Small intestine (tissue), 7 donors: ENCODE results near the gene TIRAP. TPM values are rescaled to one million over a fixed set of nuclear protein-coding genes. Genes with fewer than 3 reads are reported as not detected.
A peak's percentile ranks its signal among the peaks of the same experiment; 100 is the strongest.

ENCODE experiments used
- DNase-seq, 2 donors: peaks; one replicate each; pipeline versions ENCODE4 v3.0.0 to v3.0.0-alpha.2; 2013
- FAIRE-seq: peaks from 2 replicates; lab custom pipeline; 2012; peaks lifted over from hg19 to GRCh38; lab: Jason Lieb, UNC
- H3K27ac ChIP-seq, 3 donors: one replicate each; pipeline ENCODE4 v1.5.1; 2013; ENCODE audit warnings: low read length in 2 of 3, mild to moderate bottlenecking in 2 of 3, control low read depth in 1 of 3, inconsistent platforms in 1 of 3, low read depth in 1 of 3, moderate library complexity in 1 of 3
- H3K27me3 ChIP-seq, 3 donors: one replicate each; pipeline ENCODE4 v1.6.1; 2013; ENCODE audit warnings: low read length in 3 of 3, inconsistent platforms in 1 of 3; ENCODE audit not compliant: control insufficient read depth in 3 of 3, insufficient read depth in 3 of 3
- H3K36me3 ChIP-seq, 3 donors: one replicate each; pipeline ENCODE4 v1.6.1; 2013; ENCODE audit warnings: low read length in 3 of 3, inconsistent platforms in 1 of 3, low read depth in 1 of 3, mild to moderate bottlenecking in 1 of 3, moderate library complexity in 1 of 3; ENCODE audit not compliant: control insufficient read depth in 3 of 3, insufficient read depth in 2 of 3
- H3K4me1 ChIP-seq, 3 donors: one replicate each; pipeline ENCODE4 v1.6.1; 2013; ENCODE audit warnings: low read length in 2 of 3, inconsistent platforms in 1 of 3, low read depth in 1 of 3, mild to moderate bottlenecking in 1 of 3, moderate library complexity in 1 of 3; ENCODE audit not compliant: control insufficient read depth in 3 of 3, insufficient read depth in 2 of 3
- H3K4me3 ChIP-seq, 3 donors: one replicate each; pipeline ENCODE4 v1.5.1; 2013; ENCODE audit warnings: low read length in 3 of 3, control low read depth in 1 of 3, inconsistent platforms in 1 of 3, low read depth in 1 of 3, mild to moderate bottlenecking in 1 of 3, moderate library complexity in 1 of 3
- H3K9me3 ChIP-seq, 2 donors: one replicate each; pipeline ENCODE4 v1.6.1; 2013; ENCODE audit warnings: low read depth in 1 of 2, low read length in 1 of 2; ENCODE audit not compliant: control insufficient read depth in 2 of 2, insufficient read depth in 1 of 2
- WGBS, 3 donors: extraction: QIAGEN DNeasy Blood & Tissue Kit; methylation state at CpG; one replicate each; pipeline ENCODE4 v1.1.7; 2013; 5-methylcytosine and 5-hydroxymethylcytosine counted together
- polyA plus RNA-seq, 4 donors: library from polyadenylated mRNA; stranded (reverse) in 3 of 4; unstranded in 1 of 4; fragments of 200-250 nt in 3 of 4; fragments of 120-200 nt in 1 of 4; gene quantifications; one replicate each; pipeline versions ENCODE4 v1.2.1 to v1.2.3, GENCODE V29; 2013
- donor health status: healthy with polysubstance abuse.
- donor health status: control.
- donor health status: control.
- donor health status: Bipolar disorder and iron deficiency.
- donor health status: healthy.

Gene TIRAP
- polyA plus RNA-seq, 4 donors: 6.2 to 15.6 (median 10.3) TPM

- FAIRE-seq: no peak
- peak in 1 of 2 donors; percentile 31 for DNase-seq
Measured at GRCh38 chr11:126317756-126318573, 35.1 kb downstream of the TIRAP start.

GRCh38 chr11:126318574-126319373, 35.9 kb downstream of the TIRAP start:
- Histone ChIP-seq H3K27me3 (no peaks in the 10 kb centered on the region), H3K27ac (peak overlapping the region; percentile 1 to 86 (median 80)), H3K4me1 (peaks cover 0 to 9% (median 7%) of the 10 kb centered on the region in 3 donors), H3K36me3 (peaks cover 0 to 4% (median 0%) of the 10 kb centered on the region in 3 donors), H3K9me3 (no peaks in the 10 kb centered on the region), H3K4me3 (no peak overlapping the region)
- WGBS, 3 donors: 54 to 84% (median 71%) methylated on average over 9 of the region's 9 CpGs
- DNase-seq (peak in 1 of 2 donors; percentile 33), FAIRE-seq (no peak)

More at GRCh38 chr11:126317756-126318573, 35.1 kb downstream of the TIRAP start:
- Histone ChIP-seq H3K4me3 (no peak overlapping the region), H3K27ac (peak overlapping the region; percentile 20 to 86 (median 80)), H3K27me3 (no peaks in the 10 kb centered on the region), H3K9me3 (no peaks in the 10 kb centered on the region), H3K4me1 (peaks cover 0 to 12% (median 7%) of the 10 kb centered on the region in 3 donors), H3K36me3 (peaks cover 0 to 2% (median 0%) of the 10 kb centered on the region in 3 donors)
- WGBS, 3 donors: 43 to 74% (median 64%) methylated on average over 12 to 14 of the region's 14 CpGs

GRCh38 chr11:126319374-126319740, 36.5 kb downstream of the TIRAP start:
- WGBS, 3 donors: 73 to 92% (median 86%) methylated on average over 5 of the region's 5 CpGs
- Histone ChIP-seq H3K4me3 (no peak overlapping the region), H3K9me3 (no peaks in the 10 kb centered on the region), H3K27ac (peak overlapping the region in 2 of 3 donors; percentile 80 to 86), H3K27me3 (no peaks in the 10 kb centered on the region), H3K4me1 (peaks cover 0 to 9% (median 7%) of the 10 kb centered on the region in 3 donors), H3K36me3 (peaks cover 0 to 4% (median under 1%) of the 10 kb centered on the region in 3 donors)
- FAIRE-seq (no peak), DNase-seq (no peak)

- Histone ChIP-seq H3K36me3 (peaks cover 0 to 4% (median 2%) of the 10 kb centered on the region in 3 donors), H3K4me1 (peaks cover 0 to 6% (median 0%) of the 10 kb centered on the region in 3 donors), H3K9me3 (no peaks in the 10 kb centered on the region), H3K27ac (no peak overlapping the region), H3K27me3 (no peaks in the 10 kb centered on the region), H3K4me3 (no peak overlapping the region)
- DNase-seq (no peak), FAIRE-seq (no peak)
- WGBS, 3 donors: 98 to 99% (median 98%) methylated on average over 3 of the region's 3 CpGs
Measured at GRCh38 chr11:126322996-126323395, 40.1 kb downstream of the TIRAP start.

GRCh38 chr11:126327281-126328000, 44.5 kb downstream of the TIRAP start:
- FAIRE-seq (no peak), DNase-seq (no peak)
- no peaks in the 10 kb centered on the region for H3K9me3 ChIP-seq
- no peak overlapping the region for H3K4me3 ChIP-seq
- H3K27me3 ChIP-seq: no peaks in the 10 kb centered on the region
- no peaks in the 10 kb centered on the region for H3K4me1 ChIP-seq
- 87 to 89% (median 88%) methylated on average over 17 of the region's 17 CpGs for WGBS, 3 donors
- H3K36me3 ChIP-seq: peaks cover 3 to 20% (median 4%) of the 10 kb centered on the region in 3 donors
- H3K27ac ChIP-seq: no peak overlapping the region

GRCh38 chr11:126328001-126328390, 45.1 kb downstream of the TIRAP start:
- 92 to 97% (median 94%) methylated on average over 19 to 20 of the region's 20 CpGs for whole genome bisulfite sequencing, 3 donors
- no peak for DNase-seq
- FAIRE-seq: no peak
- no peaks in the 10 kb centered on the region for H3K9me3 ChIP-seq
- no peak overlapping the region for H3K27ac ChIP-seq
- H3K4me1 ChIP-seq: no peaks in the 10 kb centered on the region
- H3K27me3 ChIP-seq: no peaks in the 10 kb centered on the region
- no peak overlapping the region for H3K4me3 ChIP-seq
- H3K36me3 ChIP-seq: peaks cover 3 to 21% (median 4%) of the 10 kb centered on the region in 3 donors

GRCh38 chr11:126328444-126328843, 45.6 kb downstream of the TIRAP start:
- Histone ChIP-seq H3K4me3 (no peak overlapping the region), H3K27me3 (no peaks in the 10 kb centered on the region), H3K27ac (no peak overlapping the region), H3K4me1 (no peaks in the 10 kb centered on the region), H3K9me3 (no peaks in the 10 kb centered on the region), H3K36me3 (peaks cover 3 to 23% (median 4%) of the 10 kb centered on the region in 3 donors)
- WGBS, 3 donors: 91 to 94% (median 94%) methylated on average over 12 of the region's 12 CpGs
- DNase-seq (no peak), FAIRE-seq (no peak)
